GM12874 (cell line): ENCODE measurements around the gene TXNDC16.

Experiments
- TF ChIP-seq, protein P1 (sequence below): IDR thresholded peaks from 2 replicates; pipeline ENCODE4 v1.5.1; 2011; ENCODE audit warnings: low read depth, mild to moderate bottlenecking, control low read depth, low read length, moderate library complexity; ENCODE audit not compliant: insufficient read depth

TXNDC16 gene

DNA sequence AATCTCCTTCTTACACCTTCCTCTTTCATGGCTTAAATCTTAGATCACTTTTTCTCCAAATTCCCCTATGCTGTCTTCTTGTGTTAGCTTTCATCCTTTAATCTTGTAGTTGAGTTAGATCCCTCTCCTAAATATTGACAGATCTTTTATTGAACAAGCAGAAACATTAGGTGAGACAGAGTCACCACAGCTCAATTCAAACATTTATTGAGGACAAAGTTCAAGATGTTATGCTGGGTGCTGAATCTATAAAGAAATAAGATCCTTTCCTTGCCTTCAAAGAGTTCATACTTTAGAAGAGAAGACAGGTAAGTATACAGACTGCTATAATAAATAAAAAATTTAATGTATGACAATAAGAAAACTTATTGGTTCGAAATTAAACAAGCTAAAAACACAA lies 109.7 kb downstream of the TXNDC16 start:
- TF ChIP-seq, protein P1, sequence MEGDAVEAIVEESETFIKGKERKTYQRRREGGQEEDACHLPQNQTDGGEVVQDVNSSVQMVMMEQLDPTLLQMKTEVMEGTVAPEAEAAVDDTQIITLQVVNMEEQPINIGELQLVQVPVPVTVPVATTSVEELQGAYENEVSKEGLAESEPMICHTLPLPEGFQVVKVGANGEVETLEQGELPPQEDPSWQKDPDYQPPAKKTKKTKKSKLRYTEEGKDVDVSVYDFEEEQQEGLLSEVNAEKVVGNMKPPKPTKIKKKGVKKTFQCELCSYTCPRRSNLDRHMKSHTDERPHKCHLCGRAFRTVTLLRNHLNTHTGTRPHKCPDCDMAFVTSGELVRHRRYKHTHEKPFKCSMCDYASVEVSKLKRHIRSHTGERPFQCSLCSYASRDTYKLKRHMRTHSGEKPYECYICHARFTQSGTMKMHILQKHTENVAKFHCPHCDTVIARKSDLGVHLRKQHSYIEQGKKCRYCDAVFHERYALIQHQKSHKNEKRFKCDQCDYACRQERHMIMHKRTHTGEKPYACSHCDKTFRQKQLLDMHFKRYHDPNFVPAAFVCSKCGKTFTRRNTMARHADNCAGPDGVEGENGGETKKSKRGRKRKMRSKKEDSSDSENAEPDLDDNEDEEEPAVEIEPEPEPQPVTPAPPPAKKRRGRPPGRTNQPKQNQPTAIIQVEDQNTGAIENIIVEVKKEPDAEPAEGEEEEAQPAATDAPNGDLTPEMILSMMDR, result no peak

DNA sequence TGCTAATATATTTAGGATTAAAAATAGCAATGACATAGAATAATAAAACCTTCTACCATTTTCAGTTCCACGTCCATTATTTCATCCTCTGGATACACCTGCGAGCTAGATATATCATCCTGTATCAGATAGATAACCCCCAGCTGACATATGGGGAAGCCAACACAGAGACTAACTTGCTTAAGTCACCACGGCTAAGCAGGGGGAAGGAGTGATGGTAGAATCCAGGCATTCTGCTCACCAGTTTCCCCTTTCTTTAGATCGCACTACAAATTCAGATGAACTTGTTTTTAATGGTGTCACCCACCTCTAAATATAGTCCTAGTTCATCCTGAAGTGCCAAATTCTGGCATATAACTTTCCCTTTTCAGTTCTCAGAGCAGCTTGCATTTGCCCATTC lies 110.1 kb downstream of the TXNDC16 start:
- TF ChIP-seq, protein P1, result no peak

DNA sequence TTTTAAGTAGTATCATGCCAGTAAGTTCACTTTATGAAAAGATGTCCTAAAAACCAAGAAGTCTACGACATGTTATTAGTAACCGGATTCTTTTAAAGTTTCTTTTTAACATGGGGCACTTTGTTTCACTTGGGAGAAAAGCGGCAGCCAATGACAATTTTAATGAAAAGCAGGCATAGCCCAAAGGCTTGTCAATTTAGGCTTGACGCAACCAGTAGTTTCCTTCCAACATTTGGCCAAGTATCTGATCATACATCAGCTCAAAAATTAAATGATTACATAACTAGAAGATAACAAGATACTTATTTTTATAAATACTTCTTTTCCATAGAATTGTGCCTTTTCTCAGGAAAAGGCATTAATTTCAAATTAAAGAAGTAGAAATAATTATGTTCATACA lies 112.8 kb downstream of the TXNDC16 start:
- TF ChIP-seq, protein P1, result no peak

DNA sequence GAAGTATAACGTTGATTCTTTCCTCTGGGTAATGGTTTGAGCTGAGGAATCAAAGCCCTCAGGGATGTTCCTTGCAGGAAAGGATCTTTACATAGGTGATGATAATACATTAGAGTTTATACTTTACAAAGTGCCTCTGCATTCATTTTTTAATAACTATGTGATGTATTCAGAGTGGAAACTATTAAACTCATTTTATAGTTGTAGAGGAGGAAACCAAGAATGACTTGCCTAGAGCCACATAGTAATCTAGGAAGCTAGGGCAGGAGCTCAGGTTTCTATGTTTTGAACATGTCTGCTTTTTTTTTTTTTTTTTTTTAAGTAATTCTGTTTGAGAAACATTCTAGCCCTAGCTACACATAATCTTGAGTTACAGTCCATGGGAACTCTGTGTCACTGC lies 117.3 kb downstream of the TXNDC16 start:
- TF ChIP-seq, protein P1, result no peak

DNA sequence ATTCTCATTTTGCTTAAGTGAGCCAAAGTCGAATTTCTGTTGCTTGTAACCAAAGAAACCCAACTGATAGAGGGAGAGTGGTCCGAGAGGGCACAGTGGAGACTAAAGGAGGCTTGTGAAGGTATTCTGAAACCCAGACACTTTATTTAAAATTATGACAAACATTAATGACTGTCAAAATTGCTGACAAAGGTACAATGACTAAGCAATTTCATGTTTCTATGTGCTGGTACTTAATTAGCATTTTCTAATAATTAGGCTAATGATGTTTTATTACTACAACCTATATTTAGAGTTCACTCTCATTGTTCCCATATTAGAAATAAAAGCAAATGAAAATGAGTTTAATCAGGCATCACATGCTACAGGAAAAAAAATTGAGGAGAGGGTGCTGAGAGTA lies 121.8 kb downstream of the TXNDC16 start:
- TF ChIP-seq, protein P1, result no peak

DNA sequence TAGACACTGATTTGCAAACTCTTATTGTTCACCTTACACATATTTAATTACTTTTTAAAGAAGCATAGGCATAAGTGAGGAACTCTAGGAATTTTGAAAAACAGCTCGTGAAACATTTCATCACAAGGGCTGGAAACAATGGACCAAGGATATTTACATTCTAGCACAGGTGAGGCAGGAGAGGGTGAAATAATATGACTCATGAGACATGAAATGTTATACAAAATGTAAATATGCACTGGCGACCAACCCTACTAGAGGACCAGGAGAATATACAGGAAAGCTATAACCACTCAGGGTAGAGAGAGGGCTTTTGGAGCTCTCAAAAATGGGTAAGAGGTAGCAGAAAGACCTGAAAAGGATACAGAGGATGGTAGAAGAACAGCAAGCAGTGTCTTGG lies 122.9 kb downstream of the TXNDC16 start:
- TF ChIP-seq, protein P1, result no peak

DNA sequence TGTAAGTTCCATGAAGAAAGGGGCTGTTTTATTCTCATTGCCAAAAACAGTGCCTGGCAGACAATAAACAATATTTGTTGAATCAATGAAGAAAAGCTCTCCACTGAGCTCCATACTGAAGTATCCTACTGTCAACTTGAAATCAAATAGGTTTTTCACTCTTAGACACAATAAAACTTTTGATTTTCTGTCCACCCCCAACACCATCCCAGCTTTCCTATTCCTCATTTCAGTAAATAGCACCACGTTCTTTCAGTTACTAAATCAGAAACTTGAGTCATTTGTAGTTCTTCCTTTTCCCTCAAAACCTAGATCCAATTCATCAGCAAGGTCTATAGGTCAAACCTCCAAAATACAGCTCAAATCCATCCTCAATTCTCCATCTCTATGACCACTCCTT lies 124.8 kb downstream of the TXNDC16 start:
- TF ChIP-seq, protein P1, result no peak
